HG02571 (cell line): ENCODE results near the gene MACROD1.

Experiments
- ATAC-seq: cut with Tn5 transposase; IDR thresholded peaks from one replicate; pipeline ENCODE4 v1.9.1; 2021; ENCODE audit warnings: mild to moderate bottlenecking, moderate library complexity; ENCODE audit not compliant: unreplicated experiment

Gene MACROD1

GRCh38 chr11:64003807-64004589 lies 161.9 kb downstream of the MACROD1 start:
- ATAC-seq: no peak

- ATAC-seq: no peak
Observed at GRCh38 chr11:64001484-64002420, 164.2 kb downstream of the MACROD1 start.

GRCh38 chr11:64000740-64001483 lies 165.0 kb downstream of the MACROD1 start:
- no peak for ATAC-seq

- no peak for ATAC-seq
Observed at GRCh38 chr11:64000026-64000739, 165.7 kb downstream of the MACROD1 start.

GRCh38 chr11:63999349-64000025 lies 166.4 kb downstream of the MACROD1 start:
- ATAC-seq: no peak

- no peak for ATAC-seq
Observed at GRCh38 chr11:63998558-63999348, 167.2 kb downstream of the MACROD1 start.

- no peak for ATAC-seq
Observed at GRCh38 chr11:63997801-63998337, 168.0 kb downstream of the MACROD1 start.

- no peak for ATAC-seq
Observed at GRCh38 chr11:63997104-63997700, 168.7 kb downstream of the MACROD1 start.

GRCh38 chr11:63996512-63996911 lies 169.4 kb downstream of the MACROD1 start:
- no peak for ATAC-seq

- no peak for ATAC-seq
Observed at GRCh38 chr11:63993993-63994392, 171.9 kb downstream of the MACROD1 start.

- no peak for ATAC-seq
Observed at GRCh38 chr11:63993100-63993499, 172.8 kb downstream of the MACROD1 start.

GRCh38 chr11:63991558-63991957 lies 174.4 kb downstream of the MACROD1 start:
- ATAC-seq: no peak

- no peak for ATAC-seq
Observed at GRCh38 chr11:63986932-63987513, 178.9 kb downstream of the MACROD1 start.

- ATAC-seq: peak; percentile 92
Observed at GRCh38 chr11:63986156-63986931, 179.6 kb downstream of the MACROD1 start, which contains the start of gene OTUB1. TSS of gene OTUB1 (plus strand) at chr11:63986438. CDS start at chr11:63986457, 19 bp downstream.

- ATAC-seq: peak; percentile 42
Observed at GRCh38 chr11:63985812-63986155, 180.1 kb downstream of the MACROD1 start.

- no peak for ATAC-seq
Observed at GRCh38 chr11:63979426-63979825, 186.5 kb downstream of the MACROD1 start.

- no peak for ATAC-seq
Observed at GRCh38 chr11:63978551-63979239, 187.2 kb downstream of the MACROD1 start.
